ENCODE results near the gene GLIS2.

GLIS2 gene

DNA sequence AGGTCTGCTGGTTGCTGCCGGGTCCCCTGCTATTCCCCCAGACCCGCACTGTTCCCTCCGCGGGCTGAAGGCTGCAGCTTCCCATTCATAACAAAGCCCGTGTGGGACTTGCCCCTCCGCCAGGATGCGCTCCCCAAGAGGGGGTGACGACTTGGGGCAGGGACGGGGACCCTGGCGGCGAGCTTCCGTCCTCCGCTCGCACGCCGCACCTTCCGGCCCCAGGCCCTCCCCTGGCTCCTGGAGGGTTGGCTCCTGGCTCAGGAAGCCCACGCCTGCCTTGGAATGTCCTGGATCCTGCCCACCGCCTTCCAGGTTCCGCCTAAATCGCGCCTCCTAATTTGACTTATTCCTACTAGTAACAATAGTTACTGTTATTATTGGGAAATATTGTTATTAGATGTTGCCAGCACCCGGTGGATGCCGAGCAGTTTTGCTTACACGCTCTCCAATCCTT, 42.0 kb upstream of the GLIS2 start:
- DNase-seq (ENCODE audit: low read depth), result peak; percentile 41
- H3K4me3 ChIP-seq (ENCODE audit: control insufficient read depth, low read depth, low read length), result peak overlapping the region; percentile 67
- TF ChIP-seq, protein P1, sequence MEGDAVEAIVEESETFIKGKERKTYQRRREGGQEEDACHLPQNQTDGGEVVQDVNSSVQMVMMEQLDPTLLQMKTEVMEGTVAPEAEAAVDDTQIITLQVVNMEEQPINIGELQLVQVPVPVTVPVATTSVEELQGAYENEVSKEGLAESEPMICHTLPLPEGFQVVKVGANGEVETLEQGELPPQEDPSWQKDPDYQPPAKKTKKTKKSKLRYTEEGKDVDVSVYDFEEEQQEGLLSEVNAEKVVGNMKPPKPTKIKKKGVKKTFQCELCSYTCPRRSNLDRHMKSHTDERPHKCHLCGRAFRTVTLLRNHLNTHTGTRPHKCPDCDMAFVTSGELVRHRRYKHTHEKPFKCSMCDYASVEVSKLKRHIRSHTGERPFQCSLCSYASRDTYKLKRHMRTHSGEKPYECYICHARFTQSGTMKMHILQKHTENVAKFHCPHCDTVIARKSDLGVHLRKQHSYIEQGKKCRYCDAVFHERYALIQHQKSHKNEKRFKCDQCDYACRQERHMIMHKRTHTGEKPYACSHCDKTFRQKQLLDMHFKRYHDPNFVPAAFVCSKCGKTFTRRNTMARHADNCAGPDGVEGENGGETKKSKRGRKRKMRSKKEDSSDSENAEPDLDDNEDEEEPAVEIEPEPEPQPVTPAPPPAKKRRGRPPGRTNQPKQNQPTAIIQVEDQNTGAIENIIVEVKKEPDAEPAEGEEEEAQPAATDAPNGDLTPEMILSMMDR (conservative IDR thresholded peaks at IDR 0.05; ENCODE audit: control insufficient read depth, insufficient read depth, low read depth, low read length), result peak; percentile 23

DNA sequence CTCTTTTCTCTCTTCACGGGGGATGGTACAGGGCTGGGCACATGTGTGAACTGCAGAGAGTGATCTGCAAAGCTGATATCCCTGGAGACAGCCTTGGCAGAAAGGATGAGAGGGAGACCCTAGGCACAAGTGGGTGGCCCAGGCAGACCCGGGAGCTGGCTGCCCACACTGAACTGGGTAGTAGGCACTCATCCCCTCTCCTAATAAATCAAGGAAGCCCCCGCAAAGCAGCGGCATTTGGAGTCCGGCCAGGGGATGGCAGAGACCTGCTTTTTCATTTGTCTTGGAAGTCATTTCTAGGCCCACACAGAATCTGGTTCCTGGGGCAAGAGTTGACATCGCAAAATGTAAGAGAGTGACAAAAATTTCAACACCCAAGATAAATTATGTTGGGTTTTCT, 40.0 kb upstream of the GLIS2 start:
- H3K4me3 ChIP-seq (ENCODE audit: control insufficient read depth, low read depth, low read length), result no peak overlapping the region
- TF ChIP-seq, protein P1 (conservative IDR thresholded peaks at IDR 0.05; ENCODE audit: control insufficient read depth, insufficient read depth, low read depth, low read length), result no peak
- no peak for DNase-seq (ENCODE audit: low read depth)

DNA sequence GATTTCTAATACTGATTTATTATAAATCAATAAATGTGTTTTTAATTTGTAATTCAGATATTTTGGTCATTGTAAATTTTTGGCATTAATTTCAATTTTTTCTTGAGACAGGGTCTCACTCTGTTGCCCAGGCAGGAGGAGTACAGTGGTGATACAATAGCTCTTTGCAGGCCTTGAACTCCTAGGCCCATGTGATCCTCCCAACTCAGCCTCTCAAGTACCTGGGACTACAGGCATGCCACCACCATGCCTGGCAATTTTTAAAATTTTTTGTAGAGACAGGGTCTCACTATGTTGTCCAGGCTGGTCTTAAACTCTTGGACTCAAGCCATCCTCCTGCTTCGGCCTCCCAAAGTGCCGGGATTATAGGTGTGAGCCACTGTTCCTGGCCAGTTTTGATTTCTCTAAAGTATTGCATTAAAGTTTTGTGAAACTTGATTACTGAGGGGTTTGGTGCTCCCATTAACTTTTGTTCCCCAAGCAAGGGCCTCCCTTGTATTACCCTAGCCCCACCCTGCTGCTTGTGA, 37.8 kb upstream of the GLIS2 start:
- no peak for DNase-seq (ENCODE audit: low read depth)
- TF ChIP-seq, protein P1 (conservative IDR thresholded peaks at IDR 0.05; ENCODE audit: control insufficient read depth, insufficient read depth, low read depth, low read length), result no peak
- no peak overlapping the region for H3K4me3 ChIP-seq (ENCODE audit: control insufficient read depth, low read depth, low read length)

DNA sequence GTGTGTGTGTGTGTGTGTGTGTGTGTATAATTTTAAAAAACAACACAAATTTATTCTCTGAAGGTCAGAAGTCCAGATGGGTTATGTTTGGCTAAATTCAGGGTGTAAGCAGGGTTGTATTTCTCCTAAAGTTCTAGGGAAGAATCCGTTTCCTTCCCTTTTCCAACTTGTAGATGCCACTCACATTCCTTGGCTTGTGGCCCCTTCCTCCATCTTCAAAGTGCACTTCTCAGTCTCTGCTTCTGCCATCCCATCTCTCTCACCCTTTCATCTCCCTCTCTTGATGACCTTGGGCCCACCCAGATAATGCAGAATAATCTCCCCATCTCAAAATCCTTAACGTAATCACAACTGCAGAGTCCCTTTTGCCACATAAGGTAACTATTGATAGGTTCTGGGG, 35.2 kb upstream of the GLIS2 start:
- no peak for DNase-seq (ENCODE audit: low read depth)
- TF ChIP-seq, protein P1 (conservative IDR thresholded peaks at IDR 0.05; ENCODE audit: control insufficient read depth, insufficient read depth, low read depth, low read length), result no peak
- H3K4me3 ChIP-seq (ENCODE audit: control insufficient read depth, low read depth, low read length), result no peak overlapping the region

DNA sequence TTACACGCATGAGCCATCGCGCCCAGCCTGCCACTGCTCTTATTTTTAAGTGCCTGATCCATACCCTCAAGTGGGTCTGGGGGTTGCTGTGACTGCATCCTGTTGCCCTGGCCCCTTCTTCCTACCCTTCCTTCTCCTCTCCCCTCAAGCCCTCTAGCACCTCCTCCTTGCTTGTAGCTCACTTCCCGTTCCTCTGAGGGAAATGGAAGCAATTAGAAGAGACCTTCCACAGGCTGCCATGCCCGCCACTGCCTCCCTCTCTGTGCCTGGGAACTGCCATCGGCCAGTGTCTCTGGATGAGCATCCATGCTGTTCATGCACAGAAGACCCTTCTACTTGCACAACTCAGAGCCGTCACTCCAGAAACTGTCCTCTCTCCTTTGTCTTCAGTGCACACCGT, 32.4 kb upstream of the GLIS2 start:
- no peak for DNase-seq (ENCODE audit: low read depth)
- TF ChIP-seq, protein P1 (conservative IDR thresholded peaks at IDR 0.05; ENCODE audit: control insufficient read depth, insufficient read depth, low read depth, low read length), result no peak
- no peak overlapping the region for H3K4me3 ChIP-seq (ENCODE audit: control insufficient read depth, low read depth, low read length)

DNA sequence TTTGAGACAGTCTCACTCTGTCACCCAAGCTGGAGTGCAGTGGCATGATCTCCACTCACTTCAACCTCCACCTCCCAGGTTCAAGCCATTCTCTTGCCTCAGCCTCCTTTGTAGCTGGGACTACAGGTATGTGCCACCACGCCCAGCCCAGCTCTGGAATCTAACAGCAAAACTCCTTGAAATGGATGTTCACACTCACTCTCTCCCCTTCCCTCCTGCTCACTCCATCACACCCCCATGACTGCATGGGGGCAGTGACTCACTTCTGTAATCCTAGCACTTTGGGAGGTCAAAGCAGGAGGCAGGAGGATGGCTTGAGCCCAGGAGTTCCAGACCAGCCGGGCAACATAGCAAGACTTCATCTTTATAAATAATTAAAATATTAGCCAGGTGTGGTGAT, 31.9 kb upstream of the GLIS2 start:
- peak; percentile 68 for DNase-seq (ENCODE audit: low read depth)
- H3K4me3 ChIP-seq (ENCODE audit: control insufficient read depth, low read depth, low read length), result no peak overlapping the region
- TF ChIP-seq, protein P1 (conservative IDR thresholded peaks at IDR 0.05; ENCODE audit: control insufficient read depth, insufficient read depth, low read depth, low read length), result no peak

DNA sequence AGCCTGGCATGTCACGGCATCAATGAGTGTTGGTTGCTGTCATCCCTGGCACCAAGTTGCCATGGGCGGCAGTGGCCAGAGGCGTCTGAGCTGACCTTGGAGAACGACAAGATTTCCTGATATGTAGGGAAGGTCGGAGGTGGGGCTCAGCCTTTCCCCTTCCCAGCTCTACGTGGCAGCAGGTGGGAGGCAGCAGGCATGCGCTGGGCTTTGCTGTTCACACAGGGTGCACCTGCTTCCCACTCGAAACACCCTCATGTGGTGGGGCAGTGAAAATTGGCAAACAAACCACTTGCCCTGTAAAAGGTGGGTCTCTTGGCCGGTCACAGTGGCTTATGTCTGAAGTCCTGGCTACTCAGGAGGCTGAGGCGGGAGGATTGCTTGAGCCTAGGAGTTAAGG, 30.7 kb upstream of the GLIS2 start:
- TF ChIP-seq, protein P1 (conservative IDR thresholded peaks at IDR 0.05; ENCODE audit: control insufficient read depth, insufficient read depth, low read depth, low read length), result no peak
- DNase-seq (ENCODE audit: low read depth), result no peak
- no peak overlapping the region for H3K4me3 ChIP-seq (ENCODE audit: control insufficient read depth, low read depth, low read length)

Data from fibroblast of mammary gland (primary cell).